OCI-LY3 (cell line): ENCODE data around the gene LGI4.

Experiments
- H2AFZ ChIP-seq: fragments of 200-600, 300-600 bp; shearing (Covaris generic); 2 replicates; pipeline ENCODE4 v1.6.0; 2014; ENCODE audit warnings: antibody characterized with exemption, low read depth, low read length
- H3K27ac ChIP-seq: fragments of 200-600, 300-600 bp; sonication (generic); 2 replicates; pipeline ENCODE4 v1.5.1; 2014; ENCODE audit warnings: mild to moderate bottlenecking, low read length, moderate library complexity, mixed read lengths
- H3K27me3 ChIP-seq: fragments of 200-600, 300-600 bp; sonication (generic); 2 replicates; pipeline ENCODE4 v1.6.1; 2014; ENCODE audit warnings: low read depth, low read length, mixed read lengths
- H3K36me3 ChIP-seq: fragments of 200-600, 300-600 bp; sonication (generic); replicated peaks from 2 replicates; pipeline ENCODE3; 2014; ENCODE audit warnings: low read depth, low read length, mixed read lengths
- H3K4me1 ChIP-seq: fragments of 300-600, 200-600 bp; sonication (generic); 2 replicates; pipeline ENCODE4 v1.6.1; 2014; ENCODE audit warnings: low read length, mixed read lengths
- H3K4me2 ChIP-seq: fragments of 200-600, 300-600 bp; sonication (generic); 2 replicates; pipeline ENCODE4 v1.6.1; 2014; ENCODE audit warnings: low read length, mixed read lengths
- H3K4me3 ChIP-seq: fragments of 300-600, 200-600 bp; sonication (generic); 2 replicates; pipeline ENCODE4 v1.5.1; 2014; ENCODE audit warnings: antibody characterized with exemption, mild to moderate bottlenecking, low read length, moderate library complexity
- H3K79me2 ChIP-seq: fragments of 300-600, 200-600 bp; shearing (Covaris generic); 2 replicates; pipeline ENCODE4 v1.6.1; 2014; ENCODE audit warnings: mild to moderate bottlenecking, low read length, mixed read lengths
- H3K9ac ChIP-seq: fragments of 300-600, 200-600 bp; shearing (Covaris generic); 2 replicates; pipeline ENCODE4 v1.6.0; 2014; ENCODE audit warnings: mild to moderate bottlenecking, low read length, moderate library complexity
- H3K9me3 ChIP-seq: fragments of 200-600, 300-600 bp; shearing (Covaris generic); 2 replicates; pipeline ENCODE4 v1.6.1; 2014; ENCODE audit warnings: low read length, mixed read lengths; ENCODE audit not compliant: insufficient read depth
- H4K20me1 ChIP-seq: fragments of 200-600, 300-600 bp; sonication (generic); 2 replicates; pipeline ENCODE4 v1.6.1; 2016; ENCODE audit warnings: low read length, mixed read lengths; ENCODE audit not compliant: insufficient read depth
- EZH2phosphoT487 ChIP-seq: fragments of 200-600 bp; shearing (Covaris generic); IDR thresholded peaks from 2 replicates; pipeline ENCODE4 v1.6.1; 2018; ENCODE audit warnings: antibody characterized with exemption, mixed run types, low read depth
- TF ChIP-seq, protein P1 (sequence below): fragments of 200-600, 300-600 bp; sonication (generic); IDR thresholded peaks from 2 replicates; pipeline ENCODE4 v1.5.1; 2014; ENCODE audit warnings: antibody characterized with exemption, low read length, low read depth

Gene LGI4

GRCh38 chr19:35159606-35160005 lies 24.7 kb upstream of the LGI4 start:
- Histone ChIP-seq H3K36me3 (peaks cover 64% of the 10 kb centered on the region), H3K4me2 (no peak overlapping the region), H3K4me3 (no peak overlapping the region), H2AFZ (no peak overlapping the region), H4K20me1 (no peaks in the 10 kb centered on the region), H3K9ac (no peak overlapping the region), H3K27me3 (no peaks in the 10 kb centered on the region), H3K9me3 (peaks cover 9% of the 10 kb centered on the region), H3K4me1 (peaks cover 9% of the 10 kb centered on the region), H3K27ac (no peak overlapping the region), H3K79me2 (peaks cover 9% of the 10 kb centered on the region)
- TF ChIP-seq, protein P1, sequence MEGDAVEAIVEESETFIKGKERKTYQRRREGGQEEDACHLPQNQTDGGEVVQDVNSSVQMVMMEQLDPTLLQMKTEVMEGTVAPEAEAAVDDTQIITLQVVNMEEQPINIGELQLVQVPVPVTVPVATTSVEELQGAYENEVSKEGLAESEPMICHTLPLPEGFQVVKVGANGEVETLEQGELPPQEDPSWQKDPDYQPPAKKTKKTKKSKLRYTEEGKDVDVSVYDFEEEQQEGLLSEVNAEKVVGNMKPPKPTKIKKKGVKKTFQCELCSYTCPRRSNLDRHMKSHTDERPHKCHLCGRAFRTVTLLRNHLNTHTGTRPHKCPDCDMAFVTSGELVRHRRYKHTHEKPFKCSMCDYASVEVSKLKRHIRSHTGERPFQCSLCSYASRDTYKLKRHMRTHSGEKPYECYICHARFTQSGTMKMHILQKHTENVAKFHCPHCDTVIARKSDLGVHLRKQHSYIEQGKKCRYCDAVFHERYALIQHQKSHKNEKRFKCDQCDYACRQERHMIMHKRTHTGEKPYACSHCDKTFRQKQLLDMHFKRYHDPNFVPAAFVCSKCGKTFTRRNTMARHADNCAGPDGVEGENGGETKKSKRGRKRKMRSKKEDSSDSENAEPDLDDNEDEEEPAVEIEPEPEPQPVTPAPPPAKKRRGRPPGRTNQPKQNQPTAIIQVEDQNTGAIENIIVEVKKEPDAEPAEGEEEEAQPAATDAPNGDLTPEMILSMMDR: no peak

- Histone ChIP-seq H3K4me1 (peaks cover 13% of the 10 kb centered on the region), H3K36me3 (peaks cover 44% of the 10 kb centered on the region), H3K9me3 (no peaks in the 10 kb centered on the region), H3K79me2 (peaks cover 9% of the 10 kb centered on the region), H3K9ac (no peak overlapping the region), H3K27me3 (peaks cover 8% of the 10 kb centered on the region), H3K27ac (no peak overlapping the region), H3K4me2 (no peak overlapping the region), H2AFZ (no peak overlapping the region), H3K4me3 (no peak overlapping the region), H4K20me1 (no peaks in the 10 kb centered on the region)
- TF ChIP-seq, protein P1: no peak
- no peak for TF ChIP-seq EZH2phosphoT487
Observed at GRCh38 chr19:35157431-35157830, 22.6 kb upstream of the LGI4 start.

DNA sequence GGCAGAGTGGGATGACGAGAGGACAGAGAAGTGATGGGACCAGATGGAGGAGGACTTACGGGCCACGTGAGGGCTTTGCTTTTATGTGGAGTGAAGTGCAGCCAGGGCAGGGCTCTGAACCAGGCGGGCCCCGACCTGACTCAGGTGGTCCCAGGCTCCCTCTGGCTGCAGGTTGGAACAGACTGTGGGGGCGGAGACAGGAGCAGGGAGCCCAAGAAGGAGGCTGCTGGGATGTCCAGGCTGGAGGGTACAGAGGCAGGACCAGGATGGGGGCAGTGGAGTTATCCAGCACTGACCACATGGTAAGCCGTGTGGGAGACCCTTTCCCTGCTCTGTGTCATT lies 21.8 kb upstream of the LGI4 start:
- Histone ChIP-seq H3K4me3 (no peak overlapping the region), H3K4me1 (peaks cover 13% of the 10 kb centered on the region), H3K27ac (no peak overlapping the region), H3K79me2 (peaks cover 9% of the 10 kb centered on the region), H3K9me3 (no peaks in the 10 kb centered on the region), H3K27me3 (peaks cover 12% of the 10 kb centered on the region), H3K36me3 (peaks cover 36% of the 10 kb centered on the region), H2AFZ (no peak overlapping the region), H4K20me1 (no peaks in the 10 kb centered on the region), H3K4me2 (no peak overlapping the region), H3K9ac (no peak overlapping the region)
- TF ChIP-seq EZH2phosphoT487: no peak
- TF ChIP-seq, protein P1: no peak

DNA sequence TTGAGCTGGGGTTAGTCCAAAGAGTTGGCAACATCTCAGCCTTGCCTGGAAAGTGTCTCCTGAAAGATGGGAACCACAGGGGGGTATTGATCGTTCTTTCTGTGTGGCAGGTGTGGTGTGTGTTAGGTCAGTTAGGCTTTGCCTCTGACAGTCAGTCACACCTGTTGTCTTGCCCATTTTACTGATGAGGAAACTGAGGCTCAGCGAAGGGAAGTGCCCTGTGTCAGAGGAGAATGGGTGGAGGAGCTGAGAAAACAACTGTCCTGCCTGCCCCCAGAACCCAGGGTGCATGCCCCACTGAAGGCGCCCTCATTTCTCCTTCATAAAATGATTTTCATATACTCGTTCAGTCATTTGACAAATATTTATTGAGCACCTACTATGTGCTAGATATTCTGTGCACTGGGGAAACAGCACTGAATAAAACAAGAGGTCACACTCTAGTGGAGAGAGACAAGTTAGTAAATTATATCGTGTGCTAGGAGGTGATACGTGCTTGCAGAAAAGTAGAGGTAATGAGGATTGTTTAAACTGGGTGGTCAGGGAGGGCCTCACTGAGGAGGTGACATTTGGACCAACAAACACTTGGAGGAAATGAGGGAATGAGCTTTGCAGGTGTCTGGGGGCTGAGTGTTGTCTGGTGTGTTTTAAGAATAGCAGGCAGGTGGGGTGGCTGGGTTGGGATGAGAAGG lies 21.3 kb upstream of the LGI4 start:
- H3K9me3 ChIP-seq: no peaks in the 10 kb centered on the region
- TF ChIP-seq EZH2phosphoT487: no peak
- TF ChIP-seq, protein P1: no peak
- peak overlapping the region; percentile 86 for H3K9ac ChIP-seq
- H2AFZ ChIP-seq: no peak overlapping the region
- H3K4me2 ChIP-seq: peak overlapping the region; percentile 94
- peaks cover 9% of the 10 kb centered on the region for H3K79me2 ChIP-seq
- H3K36me3 ChIP-seq: peaks cover 31% of the 10 kb centered on the region
- no peak overlapping the region for H3K27ac ChIP-seq
- peak overlapping the region; percentile 81 for H3K4me3 ChIP-seq
- H4K20me1 ChIP-seq: no peaks in the 10 kb centered on the region
- peaks cover 12% of the 10 kb centered on the region for H3K27me3 ChIP-seq
- H3K4me1 ChIP-seq: peaks cover 13% of the 10 kb centered on the region
